ENCODE data around the gene SPON1. TPM values are rescaled to one million over a fixed set of nuclear protein-coding genes. Genes with fewer than 3 reads are reported as not detected.
A peak's percentile ranks its signal among the peaks of the same experiment; 100 is the strongest.
"Not testable (repeated sequence)": the region's sequence is repeated elsewhere in the genome, so short reads cannot be mapped to it uniquely, and the experiment has no call there.

The SPON1 gene
- total RNA-seq, 1 experiment from 2014 or later: 0.10 TPM

DNA sequence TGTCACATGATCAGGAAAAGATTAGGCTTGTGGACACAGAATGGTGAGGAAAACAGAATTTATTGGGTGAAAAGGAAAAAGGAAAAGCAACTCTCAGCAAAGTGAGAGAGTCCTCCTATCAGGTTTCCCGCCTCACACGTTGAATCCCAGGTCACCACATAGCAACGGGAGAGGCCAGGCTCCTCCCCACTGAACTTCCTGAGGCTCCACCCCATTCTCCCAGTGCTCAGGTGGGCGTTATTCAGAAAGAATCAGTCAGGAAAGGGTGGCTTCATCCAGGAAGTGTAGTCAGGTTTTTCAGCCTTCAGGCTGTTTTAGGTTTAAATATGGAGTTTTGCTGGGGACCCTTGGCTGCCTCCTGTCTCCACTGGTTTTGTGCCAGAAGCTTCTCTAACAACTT lies 66.9 kb downstream of the SPON1 start:
- POLR2A ChIA-PET: no interaction called here
- intact Hi-C loops (cut with micrococcal nuclease; ENCODE audit: unreplicated experiment): no loop called here
- ATAC-seq (no peak), DNase-seq (ENCODE audit: low read depth, low spot score) (no peak)
- no peaks in the 10 kb centered on the region; the same call in 1 of the 2 replicates for H3K4me1 ChIP-seq (ENCODE audit: control insufficient read depth, insufficient read depth, low read length)
- TF ChIP-seq, protein P1, sequence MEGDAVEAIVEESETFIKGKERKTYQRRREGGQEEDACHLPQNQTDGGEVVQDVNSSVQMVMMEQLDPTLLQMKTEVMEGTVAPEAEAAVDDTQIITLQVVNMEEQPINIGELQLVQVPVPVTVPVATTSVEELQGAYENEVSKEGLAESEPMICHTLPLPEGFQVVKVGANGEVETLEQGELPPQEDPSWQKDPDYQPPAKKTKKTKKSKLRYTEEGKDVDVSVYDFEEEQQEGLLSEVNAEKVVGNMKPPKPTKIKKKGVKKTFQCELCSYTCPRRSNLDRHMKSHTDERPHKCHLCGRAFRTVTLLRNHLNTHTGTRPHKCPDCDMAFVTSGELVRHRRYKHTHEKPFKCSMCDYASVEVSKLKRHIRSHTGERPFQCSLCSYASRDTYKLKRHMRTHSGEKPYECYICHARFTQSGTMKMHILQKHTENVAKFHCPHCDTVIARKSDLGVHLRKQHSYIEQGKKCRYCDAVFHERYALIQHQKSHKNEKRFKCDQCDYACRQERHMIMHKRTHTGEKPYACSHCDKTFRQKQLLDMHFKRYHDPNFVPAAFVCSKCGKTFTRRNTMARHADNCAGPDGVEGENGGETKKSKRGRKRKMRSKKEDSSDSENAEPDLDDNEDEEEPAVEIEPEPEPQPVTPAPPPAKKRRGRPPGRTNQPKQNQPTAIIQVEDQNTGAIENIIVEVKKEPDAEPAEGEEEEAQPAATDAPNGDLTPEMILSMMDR (IDR thresholded peaks at IDR 0.05): no peak
- TF ChIP-seq, protein P2, sequence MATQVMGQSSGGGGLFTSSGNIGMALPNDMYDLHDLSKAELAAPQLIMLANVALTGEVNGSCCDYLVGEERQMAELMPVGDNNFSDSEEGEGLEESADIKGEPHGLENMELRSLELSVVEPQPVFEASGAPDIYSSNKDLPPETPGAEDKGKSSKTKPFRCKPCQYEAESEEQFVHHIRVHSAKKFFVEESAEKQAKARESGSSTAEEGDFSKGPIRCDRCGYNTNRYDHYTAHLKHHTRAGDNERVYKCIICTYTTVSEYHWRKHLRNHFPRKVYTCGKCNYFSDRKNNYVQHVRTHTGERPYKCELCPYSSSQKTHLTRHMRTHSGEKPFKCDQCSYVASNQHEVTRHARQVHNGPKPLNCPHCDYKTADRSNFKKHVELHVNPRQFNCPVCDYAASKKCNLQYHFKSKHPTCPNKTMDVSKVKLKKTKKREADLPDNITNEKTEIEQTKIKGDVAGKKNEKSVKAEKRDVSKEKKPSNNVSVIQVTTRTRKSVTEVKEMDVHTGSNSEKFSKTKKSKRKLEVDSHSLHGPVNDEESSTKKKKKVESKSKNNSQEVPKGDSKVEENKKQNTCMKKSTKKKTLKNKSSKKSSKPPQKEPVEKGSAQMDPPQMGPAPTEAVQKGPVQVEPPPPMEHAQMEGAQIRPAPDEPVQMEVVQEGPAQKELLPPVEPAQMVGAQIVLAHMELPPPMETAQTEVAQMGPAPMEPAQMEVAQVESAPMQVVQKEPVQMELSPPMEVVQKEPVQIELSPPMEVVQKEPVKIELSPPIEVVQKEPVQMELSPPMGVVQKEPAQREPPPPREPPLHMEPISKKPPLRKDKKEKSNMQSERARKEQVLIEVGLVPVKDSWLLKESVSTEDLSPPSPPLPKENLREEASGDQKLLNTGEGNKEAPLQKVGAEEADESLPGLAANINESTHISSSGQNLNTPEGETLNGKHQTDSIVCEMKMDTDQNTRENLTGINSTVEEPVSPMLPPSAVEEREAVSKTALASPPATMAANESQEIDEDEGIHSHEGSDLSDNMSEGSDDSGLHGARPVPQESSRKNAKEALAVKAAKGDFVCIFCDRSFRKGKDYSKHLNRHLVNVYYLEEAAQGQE (IDR thresholded peaks at IDR 0.05; ENCODE audit: insufficient read depth in 1 of 2, low read depth in 2 of 2, low read length in 1 of 2): no peak
- no peak for TF ChIP-seq TCF7L2 (IDR thresholded peaks at IDR 0.05; ENCODE audit: low read depth, low read length)
- TF ChIP-seq SIN3A (IDR thresholded peaks at IDR 0.05; ENCODE audit: borderline replicate concordance, insufficient read depth, low read depth, low read length): no peak
- TF ChIP-seq POLR2AphosphoS5 (IDR thresholded peaks at IDR 0.05; ENCODE audit: low read depth, low read length): no peak
- in situ Hi-C loops (cut with HindIII; ENCODE audit: low pct_unique_long_range_greater_than_20kb, low sequenced_read_pairs): no loop called here
- no peak overlapping the region for H3K27ac ChIP-seq (ENCODE audit: low read length)
- H3K4me3 ChIP-seq (ENCODE audit: low read depth in 2 of 2, low read length in 2 of 2): no peak overlapping the region
- H3K36me3 ChIP-seq (ENCODE audit: control insufficient read depth, insufficient read depth, low read length): no peaks in the 10 kb centered on the region
- no TSS peak for BruUV-seq (replicated peaks)
- CTCF ChIA-PET: no interaction called here
- H3K9me3 ChIP-seq (ENCODE audit: control insufficient read depth, insufficient read depth, low read depth, low read length): no peaks in the 10 kb centered on the region
- H3K27me3 ChIP-seq (ENCODE audit: control insufficient read depth, insufficient read depth, low read length): no peaks in the 10 kb centered on the region

DNA sequence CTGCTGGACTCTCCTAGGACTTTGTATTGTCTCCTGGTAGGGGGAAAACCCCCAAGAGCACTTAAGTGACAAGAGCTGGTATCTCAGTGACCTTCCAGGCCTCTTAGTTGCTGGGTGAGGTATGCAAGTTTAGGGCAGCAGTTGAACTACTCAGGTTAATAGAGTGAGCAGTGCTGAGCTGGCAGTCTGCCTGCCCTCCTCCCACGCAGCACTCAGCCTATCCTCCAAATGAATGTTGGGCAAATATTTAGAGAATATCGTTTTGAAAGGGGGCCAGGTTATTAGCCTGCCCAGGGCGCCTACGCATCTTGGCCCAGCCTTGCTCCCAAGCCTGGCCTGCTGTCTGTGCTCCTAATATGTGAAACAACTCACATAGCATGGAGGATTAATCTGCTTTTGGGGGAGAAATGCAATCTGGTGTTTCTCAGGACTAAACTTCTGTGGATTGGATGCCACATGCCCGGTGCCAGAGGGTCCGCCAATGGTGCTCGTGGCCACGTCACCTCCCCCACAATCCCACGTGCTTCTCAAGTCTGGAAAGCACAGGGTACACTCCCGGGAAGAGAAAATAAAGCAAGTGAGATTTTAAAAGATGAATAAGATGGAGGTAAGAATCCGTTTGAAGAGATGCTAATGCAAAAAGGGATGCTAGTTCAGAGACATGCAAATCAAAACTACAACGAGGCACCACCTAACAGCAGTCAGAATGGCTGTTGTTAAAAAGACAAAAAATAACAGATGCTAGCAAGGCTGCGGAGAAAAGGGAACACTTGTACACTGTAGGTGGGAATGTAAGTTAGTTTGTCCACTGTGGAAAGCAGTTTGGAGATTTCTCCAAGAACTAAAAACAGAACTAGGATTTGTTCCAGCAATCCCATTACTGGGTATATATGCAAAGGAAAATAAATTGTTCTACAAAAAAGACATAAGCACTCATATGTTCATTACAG lies 67.7 kb downstream of the SPON1 start:
- H3K9me3 ChIP-seq (ENCODE audit: control insufficient read depth, insufficient read depth, low read depth, low read length): no peaks in the 10 kb centered on the region
- ChIA-PET POLR2A (no interaction called here), CTCF (interaction anchor here (1.0 kb wide), 1 partner anchor 37 kb away, joined by 4 read pairs; no protein-coding TSS in a partner anchor)
- H3K4me1 ChIP-seq (ENCODE audit: control insufficient read depth, insufficient read depth, low read length): no peaks in the 10 kb centered on the region; the same call in 1 of the 2 replicates
- no TSS peak for BruUV-seq (replicated peaks)
- TF ChIP-seq, protein P2 (IDR thresholded peaks at IDR 0.05; ENCODE audit: insufficient read depth in 1 of 2, low read depth in 2 of 2, low read length in 1 of 2): no peak
- no peak for TF ChIP-seq SIN3A (IDR thresholded peaks at IDR 0.05; ENCODE audit: borderline replicate concordance, insufficient read depth, low read depth, low read length)
- TF ChIP-seq POLR2AphosphoS5 (IDR thresholded peaks at IDR 0.05; ENCODE audit: low read depth, low read length): no peak
- TF ChIP-seq, protein P1 (IDR thresholded peaks at IDR 0.05): no peak
- TF ChIP-seq TCF7L2 (IDR thresholded peaks at IDR 0.05; ENCODE audit: low read depth, low read length): no peak
- DNase-seq (ENCODE audit: low read depth, low spot score) (no peak), ATAC-seq (0 out of 2 replicates have a peak, but pooled peaks have one; percentile 58)
- H3K4me3 ChIP-seq (ENCODE audit: low read depth in 2 of 2, low read length in 2 of 2): no peak overlapping the region
- intact Hi-C loops (cut with micrococcal nuclease; ENCODE audit: unreplicated experiment): no loop called here
- no peaks in the 10 kb centered on the region for H3K27me3 ChIP-seq (ENCODE audit: control insufficient read depth, insufficient read depth, low read length)
- in situ Hi-C loops (cut with HindIII; ENCODE audit: low pct_unique_long_range_greater_than_20kb, low sequenced_read_pairs): no loop called here
- no peak overlapping the region for H3K27ac ChIP-seq (ENCODE audit: low read length)
- no peaks in the 10 kb centered on the region for H3K36me3 ChIP-seq (ENCODE audit: control insufficient read depth, insufficient read depth, low read length)

DNA sequence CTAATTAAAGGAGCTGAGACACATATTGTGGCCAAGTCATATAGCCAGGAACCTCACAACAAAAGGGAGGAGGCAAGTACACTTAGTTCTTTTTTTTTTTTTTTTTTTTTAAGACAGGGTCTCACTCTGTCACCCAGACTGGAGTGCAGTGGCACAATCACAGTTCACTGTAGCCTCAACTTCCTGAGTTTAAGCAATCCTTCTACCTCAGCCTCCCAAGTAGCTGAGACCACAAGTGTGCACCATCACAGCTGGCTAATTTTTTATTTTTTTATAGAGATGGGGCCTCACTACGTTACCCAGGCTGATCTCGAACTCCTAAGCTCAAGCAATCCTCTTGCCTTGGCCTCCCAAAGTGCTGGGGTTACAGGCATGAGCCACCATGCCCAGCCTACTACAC lies 73.0 kb downstream of the SPON1 start:
- DNase-seq (ENCODE audit: low read depth, low spot score); H3K4me1 ChIP-seq (ENCODE audit: control insufficient read depth, insufficient read depth, low read length); BruUV-seq (replicated peaks); in situ Hi-C loops (cut with HindIII; ENCODE audit: low pct_unique_long_range_greater_than_20kb, low sequenced_read_pairs); H3K27ac ChIP-seq (ENCODE audit: low read length); CTCF ChIA-PET; H3K4me3 ChIP-seq (ENCODE audit: low read depth in 2 of 2, low read length in 2 of 2); ATAC-seq; H3K9me3 ChIP-seq (ENCODE audit: control insufficient read depth, insufficient read depth, low read depth, low read length); H3K36me3 ChIP-seq (ENCODE audit: control insufficient read depth, insufficient read depth, low read length); intact Hi-C loops (cut with micrococcal nuclease; ENCODE audit: unreplicated experiment); H3K27me3 ChIP-seq (ENCODE audit: control insufficient read depth, insufficient read depth, low read length): not testable (repeated sequence)
- POLR2A ChIA-PET: interaction anchor here (0.6 kb wide), 1 partner anchor 717 kb away, joined by 3 read pairs; no protein-coding TSS in a partner anchor
